Liver (tissue), 9 donors: ENCODE measurements around the gene C17orf50. TPM values are rescaled to one million over a fixed set of nuclear protein-coding genes. Genes with fewer than 3 reads are reported as not detected.
A peak's percentile ranks its signal among the peaks of the same experiment; 100 is the strongest.

Experiments
- DNase-seq: peaks from one replicate; pipeline ENCODE4 v3.0.0-alpha.2; 2017; ENCODE audit warnings: low spot score
- H3K27ac ChIP-seq, 2 donors: one replicate each; pipeline ENCODE4 v1.7.0; 2013; ENCODE audit warnings: inconsistent platforms in 2 of 2, low read length in 2 of 2, control low read depth in 1 of 2, low read depth in 1 of 2, mild to moderate bottlenecking in 1 of 2
- H3K27me3 ChIP-seq, 4 donors: one replicate each; pipeline versions ENCODE4 v1.6.1 to v1.7.0; 2013; ENCODE audit warnings: low read length in 3 of 4, inconsistent platforms in 1 of 4, mild to moderate bottlenecking in 1 of 4, moderate library complexity in 1 of 4; ENCODE audit not compliant: control insufficient read depth in 4 of 4, insufficient read depth in 4 of 4
- H3K36me3 ChIP-seq, 4 donors: one replicate each; pipeline versions ENCODE4 v1.6.1 to v1.7.0; 2013; ENCODE audit warnings: low read length in 3 of 4, mild to moderate bottlenecking in 3 of 4, low read depth in 1 of 4, moderate library complexity in 1 of 4; ENCODE audit not compliant: control insufficient read depth in 4 of 4, insufficient read depth in 3 of 4
- H3K4me1 ChIP-seq, 4 donors: one replicate each; pipeline versions ENCODE4 v1.6.1 to v1.7.0; 2013; ENCODE audit warnings: low read length in 3 of 4, mild to moderate bottlenecking in 3 of 4, moderate library complexity in 1 of 4; ENCODE audit not compliant: control insufficient read depth in 4 of 4, insufficient read depth in 4 of 4
- H3K4me3 ChIP-seq, 3 donors: one replicate each; pipeline versions ENCODE4 v1.6.1 to v1.7.0; 2013; ENCODE audit warnings: low read length in 3 of 3, control low read depth in 1 of 3, low read depth in 1 of 3, mild to moderate bottlenecking in 1 of 3
- H3K9ac ChIP-seq, 2 donors: one replicate each; pipeline ENCODE4 v1.7.0; 2013; ENCODE audit warnings: low read length in 2 of 2, mild to moderate bottlenecking in 2 of 2, moderate library complexity in 2 of 2, control low read depth in 1 of 2, low read depth in 1 of 2
- H3K9me3 ChIP-seq, 4 donors: one replicate each; pipeline versions ENCODE4 v1.6.1 to v1.7.0; 2013; ENCODE audit warnings: low read length in 3 of 4; ENCODE audit not compliant: control insufficient read depth in 4 of 4
- ATF3 ChIP-seq: IDR thresholded peaks from 2 replicates; pipeline ENCODE4 v1.6.1; 2016; ENCODE audit warnings: antibody characterized with exemption
- CTCF ChIP-seq: fragments of 150-350 bp; IDR thresholded peaks from 2 replicates; pipeline ENCODE4 v1.5.1; 2017; ENCODE audit warnings: improper control_type of control experiment, low read depth, low read length; ENCODE audit not compliant: missing input control
- EGR1 ChIP-seq, 2 donors: IDR thresholded peaks; 2 replicates each; pipeline ENCODE4 v1.6.1; 2016 to 2018; ENCODE audit warnings: antibody characterized with exemption in 2 of 2, low read depth in 2 of 2
- FOXA1 ChIP-seq: IDR thresholded peaks from 2 replicates; pipeline ENCODE4 v1.6.1; 2016; ENCODE audit warnings: antibody characterized with exemption
- GABPA ChIP-seq, 2 donors: IDR thresholded peaks in 1 of 2; conservative IDR thresholded peaks in 1 of 2; 2 replicates each; pipeline ENCODE4 v1.6.1; 2016; ENCODE audit warnings: antibody characterized with exemption in 2 of 2, mild to moderate bottlenecking in 1 of 2, moderate library complexity in 1 of 2
- HNF4G ChIP-seq: IDR thresholded peaks from 2 replicates; pipeline ENCODE4 v1.6.1; 2016; ENCODE audit warnings: antibody characterized with exemption
- NR2F2 ChIP-seq: IDR thresholded peaks from 2 replicates; pipeline ENCODE4 v1.6.1; 2016; ENCODE audit warnings: antibody characterized with exemption
- RAD21 ChIP-seq, 2 donors: IDR thresholded peaks; 2 replicates each; pipeline ENCODE4 v1.6.1; 2016; ENCODE audit warnings: antibody characterized with exemption in 2 of 2, mild to moderate bottlenecking in 2 of 2
- RXRA ChIP-seq, 2 donors: IDR thresholded peaks; 2 replicates each; pipeline ENCODE4 v1.6.1; 2017 to 2018; ENCODE audit warnings: antibody characterized with exemption in 2 of 2, mild to moderate bottlenecking in 1 of 2
- SP1 ChIP-seq: IDR thresholded peaks from 2 replicates; pipeline ENCODE4 v1.6.1; 2018; ENCODE audit warnings: antibody characterized with exemption, mild to moderate bottlenecking
- TAF1 ChIP-seq: conservative IDR thresholded peaks from 2 replicates; pipeline ENCODE4 v1.6.1; 2016; ENCODE audit warnings: antibody characterized with exemption, mild to moderate bottlenecking
- YY1 ChIP-seq: IDR thresholded peaks from 2 replicates; pipeline ENCODE4 v1.6.1; 2016; ENCODE audit warnings: antibody characterized with exemption, mild to moderate bottlenecking
- ZBTB33 ChIP-seq: IDR thresholded peaks from 2 replicates; pipeline ENCODE4 v1.6.1; 2016; ENCODE audit warnings: antibody characterized with exemption
- WGBS: extraction: QIAGEN DNeasy Blood & Tissue Kit; methylation state at CpG from one replicate; pipeline ENCODE4 v1.1.7; 2013; 5-methylcytosine and 5-hydroxymethylcytosine counted together
- polyA plus RNA-seq, 2 donors: library from polyadenylated mRNA; stranded (reverse) in 1 of 2; unstranded in 1 of 2; fragments of 200-250 nt in 1 of 2; fragments of >200 nt in 1 of 2; fragmentation: Nextera tagmentation in 1 of 2; extraction: Ambion mirVana in 1 of 2; gene quantifications; one replicate each; pipeline versions ENCODE4 v1.2.1 to v1.2.3, GENCODE V29; 2013 to 2015
- total RNA-seq, 2 donors: library from RNA; depleted of rRNA; stranded (reverse); fragments of >200 nt; gene quantifications; one replicate each; pipeline ENCODE4 v1.2.3, GENCODE V29; 2014
- TF ChIP-seq, protein P1 (sequence below): IDR thresholded peaks from 2 replicates; pipeline ENCODE4 v1.6.1; 2016; ENCODE audit warnings: antibody characterized with exemption, mild to moderate bottlenecking
- donor health status: healthy.
- donor health status: healthy.
- donor health status: healthy.
- donor health status: healthy.
- donor health status: healthy.

The C17orf50 gene
- total and polyA plus RNA-seq, 4 donors: not detected

- 91% methylated on average over 2 of the region's 2 CpGs for WGBS
- Histone ChIP-seq H3K36me3 (peaks cover 0 to 24% (median 21%) of the 10 kb centered on the region in 4 donors), H3K27me3 (no peaks in the 10 kb centered on the region), H3K4me1 (peaks cover 0 to under 1% (median 0%) of the 10 kb centered on the region in 4 donors), H3K4me3 (no peak overlapping the region), H3K27ac (no peak overlapping the region), H3K9ac (no peak overlapping the region), H3K9me3 (no peaks in the 10 kb centered on the region)
- TF ChIP-seq FOXA1 (no peak), YY1 (no peak), RXRA (IDR thresholded peaks at IDR 0.05) (no peak), SP1 (no peak), ATF3 (no peak), RAD21 (IDR thresholded peaks at IDR 0.05) (no peak)
- TF ChIP-seq, protein P1, sequence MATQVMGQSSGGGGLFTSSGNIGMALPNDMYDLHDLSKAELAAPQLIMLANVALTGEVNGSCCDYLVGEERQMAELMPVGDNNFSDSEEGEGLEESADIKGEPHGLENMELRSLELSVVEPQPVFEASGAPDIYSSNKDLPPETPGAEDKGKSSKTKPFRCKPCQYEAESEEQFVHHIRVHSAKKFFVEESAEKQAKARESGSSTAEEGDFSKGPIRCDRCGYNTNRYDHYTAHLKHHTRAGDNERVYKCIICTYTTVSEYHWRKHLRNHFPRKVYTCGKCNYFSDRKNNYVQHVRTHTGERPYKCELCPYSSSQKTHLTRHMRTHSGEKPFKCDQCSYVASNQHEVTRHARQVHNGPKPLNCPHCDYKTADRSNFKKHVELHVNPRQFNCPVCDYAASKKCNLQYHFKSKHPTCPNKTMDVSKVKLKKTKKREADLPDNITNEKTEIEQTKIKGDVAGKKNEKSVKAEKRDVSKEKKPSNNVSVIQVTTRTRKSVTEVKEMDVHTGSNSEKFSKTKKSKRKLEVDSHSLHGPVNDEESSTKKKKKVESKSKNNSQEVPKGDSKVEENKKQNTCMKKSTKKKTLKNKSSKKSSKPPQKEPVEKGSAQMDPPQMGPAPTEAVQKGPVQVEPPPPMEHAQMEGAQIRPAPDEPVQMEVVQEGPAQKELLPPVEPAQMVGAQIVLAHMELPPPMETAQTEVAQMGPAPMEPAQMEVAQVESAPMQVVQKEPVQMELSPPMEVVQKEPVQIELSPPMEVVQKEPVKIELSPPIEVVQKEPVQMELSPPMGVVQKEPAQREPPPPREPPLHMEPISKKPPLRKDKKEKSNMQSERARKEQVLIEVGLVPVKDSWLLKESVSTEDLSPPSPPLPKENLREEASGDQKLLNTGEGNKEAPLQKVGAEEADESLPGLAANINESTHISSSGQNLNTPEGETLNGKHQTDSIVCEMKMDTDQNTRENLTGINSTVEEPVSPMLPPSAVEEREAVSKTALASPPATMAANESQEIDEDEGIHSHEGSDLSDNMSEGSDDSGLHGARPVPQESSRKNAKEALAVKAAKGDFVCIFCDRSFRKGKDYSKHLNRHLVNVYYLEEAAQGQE: no peak
- DNase-seq: no peak
Observed at GRCh38 chr17:35725802-35726126, 34.9 kb upstream of the C17orf50 start.

GRCh38 chr17:35726127-35726952, 34.3 kb upstream of the C17orf50 start:
- H3K4me1 ChIP-seq: peaks cover 0 to 6% (median 4%) of the 10 kb centered on the region in 4 donors
- no peak overlapping the region for H3K27ac ChIP-seq
- H3K9ac ChIP-seq: no peak overlapping the region
- H3K9me3 ChIP-seq: no peaks in the 10 kb centered on the region
- no peak for TF ChIP-seq NR2F2
- WGBS: 72% methylated on average over 6 of the region's 6 CpGs
- DNase-seq: peak; percentile 53
- H3K27me3 ChIP-seq: no peaks in the 10 kb centered on the region
- no peak overlapping the region for H3K4me3 ChIP-seq
- H3K36me3 ChIP-seq: peaks cover 0 to 24% (median 21%) of the 10 kb centered on the region in 4 donors

DNA sequence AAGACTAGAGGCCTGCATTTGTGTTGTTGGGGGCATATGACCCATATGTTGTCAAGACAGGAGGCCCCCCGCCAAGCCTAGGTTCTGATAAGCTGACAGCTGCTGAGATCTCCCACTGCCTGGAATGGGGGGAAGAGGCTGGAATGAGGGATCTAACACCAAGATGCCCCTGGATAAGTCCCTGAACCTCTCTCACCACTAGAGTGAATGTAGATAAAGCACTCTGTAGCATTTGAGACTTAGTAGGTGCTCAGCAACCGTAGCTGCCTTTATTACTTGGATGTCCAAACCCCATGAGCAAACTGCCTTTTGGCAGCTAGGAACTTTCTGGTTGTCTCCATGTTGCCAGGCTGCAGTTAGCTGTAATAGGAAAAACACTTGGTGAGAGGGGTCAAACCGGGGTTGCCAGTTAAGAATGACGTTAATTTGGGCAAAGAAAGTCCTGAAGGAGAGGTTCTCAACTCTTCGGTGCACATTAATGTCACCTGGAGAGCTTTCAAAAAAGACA, 33.7 kb upstream of the C17orf50 start:
- Histone ChIP-seq H3K27ac (no peak overlapping the region), H3K4me3 (no peak overlapping the region), H3K4me1 (peaks cover 0 to 7% (median 5%) of the 10 kb centered on the region in 4 donors), H3K9me3 (no peaks in the 10 kb centered on the region), H3K27me3 (no peaks in the 10 kb centered on the region), H3K9ac (no peak overlapping the region), H3K36me3 (peaks cover 0 to 24% (median 21%) of the 10 kb centered on the region in 4 donors)
- TF ChIP-seq GABPA (IDR thresholded peaks at IDR 0.05 in 1 of 2, conservative IDR thresholded peaks at IDR 0.05 in 1 of 2) (no peak), RXRA (IDR thresholded peaks at IDR 0.05) (no peak), YY1 (no peak), EGR1 (IDR thresholded peaks at IDR 0.05; ENCODE audit: low read depth in 2 of 2) (no peak), FOXA1 (no peak), RAD21 (IDR thresholded peaks at IDR 0.05) (no peak), HNF4G (no peak), CTCF (no peak), TAF1 (no peak), ZBTB33 (no peak)
- TF ChIP-seq, protein P1: no peak
- DNase-seq: no peak
- 85% methylated on average over 5 of the region's 5 CpGs for WGBS
